HepG2 (cell line): ENCODE results near the gene FXN. TPM values are rescaled to one million over a fixed set of nuclear protein-coding genes. Genes with fewer than 3 reads are reported as not detected.
A peak's percentile ranks its signal among the peaks of the same experiment; 100 is the strongest.

Source experiments
- DZIP1 ChIP-seq: sonication (generic); formaldehyde crosslinking; IDR thresholded peaks from 2 replicates; pipeline ENCODE4 v1.5.0; 2020; ENCODE audit warnings: mild to moderate bottlenecking, missing genetic modification reagents
- HOXA3 ChIP-seq: sonication (generic); formaldehyde crosslinking; IDR thresholded peaks from 2 replicates; pipeline ENCODE4 v1.5.0; 2020; ENCODE audit warnings: missing genetic modification reagents
- NCOA5 ChIP-seq: sonication (generic); formaldehyde crosslinking; IDR thresholded peaks from 2 replicates; pipeline ENCODE4 v1.4.0; 2020; ENCODE audit warnings: missing genetic modification reagents
- PHF20 ChIP-seq: sonication (generic); formaldehyde crosslinking; IDR thresholded peaks from 2 replicates; pipeline ENCODE4 v1.5.0; 2020; ENCODE audit warnings: mild to moderate bottlenecking, missing genetic modification reagents
- PHF5A ChIP-seq: IDR thresholded peaks from one replicate; pipeline ENCODE4 v1.6.1; 2018; ENCODE audit warnings: low read depth, missing genetic modification reagents; ENCODE audit not compliant: unreplicated experiment
- RAD21 ChIP-seq: fragments of 450-650 bp; formaldehyde crosslinking; IDR thresholded peaks from 2 replicates; pipeline ENCODE4 v1.5.0; 2020; ENCODE audit warnings: mild to moderate bottlenecking
- TOE1 ChIP-seq: sonication (generic); formaldehyde crosslinking; IDR thresholded peaks from 2 replicates; pipeline ENCODE4 v1.4.0; 2020; ENCODE audit warnings: mild to moderate bottlenecking, missing genetic modification reagents
- ZBTB21 ChIP-seq: sonication (generic); formaldehyde crosslinking; IDR thresholded peaks from 2 replicates; pipeline ENCODE4 v1.4.0; 2020; ENCODE audit warnings: missing genetic modification reagents
- ZFAT ChIP-seq: sonication (generic); formaldehyde crosslinking; conservative IDR thresholded peaks from 2 replicates; pipeline ENCODE4 v1.8.1; 2023; ENCODE audit warnings: missing genetic modification reagents, inconsistent platforms
- ZNF124 ChIP-seq: sonication (generic); formaldehyde crosslinking; IDR thresholded peaks from 2 replicates; pipeline ENCODE4 v1.4.0; 2020; ENCODE audit warnings: missing genetic modification reagents
- ZNF142 ChIP-seq: sonication (generic); formaldehyde crosslinking; IDR thresholded peaks from 2 replicates; pipeline ENCODE4 v1.4.0; 2020; ENCODE audit warnings: missing genetic modification reagents
- ZNF3 ChIP-seq: IDR thresholded peaks from 2 replicates; pipeline ENCODE4 v1.7.0; 2017; ENCODE audit warnings: inconsistent platforms
- ZNF746 ChIP-seq: sonication (generic); formaldehyde crosslinking; IDR thresholded peaks from 2 replicates; pipeline ENCODE4 v1.8.0; 2022; ENCODE audit warnings: mild to moderate bottlenecking, missing genetic modification reagents
- polyA plus RNA-seq, 8 experiments: library from polyadenylated mRNA; depleted of rRNA in 3 of 8; stranded (reverse) in 7 of 8; unstranded in 1 of 8; fragments of >200 nt; fragmentation: Illumina TruSeq in 4 of 8; extraction: Trizol in 4 of 8; gene quantifications; 2 replicates each; pipeline versions ENCODE4 v1.2.1 to v1.2.3, GENCODE V29; 2011 to 2016; ENCODE audit warnings: low read depth in 4 of 8, missing spikeins in 1 of 8, mixed read lengths in 1 of 8; ENCODE audit not compliant: insufficient read depth in 1 of 8
- total RNA-seq, 5 experiments: library from RNA; depleted of rRNA; stranded (reverse); fragments of >200 nt; fragmentation: Illumina TruSeq; extraction: Trizol; gene quantifications; 2 replicates each; pipeline ENCODE4 v1.2.3, GENCODE V29; 2016; ENCODE audit warnings: low read depth in 1 of 5
- TF ChIP-seq, protein P1 (sequence below): sonication (generic); formaldehyde crosslinking; IDR thresholded peaks from 2 replicates; pipeline ENCODE4 v1.8.0; 2022; ENCODE audit warnings: mild to moderate bottlenecking, missing genetic modification reagents; ENCODE audit not compliant: insufficient replicate concordance
- TF ChIP-seq, protein P2 (sequence below): IDR thresholded peaks from 2 replicates; pipeline ENCODE4 v1.6.1; 2016; ENCODE audit warnings: mild to moderate bottlenecking
- TF ChIP-seq, protein P3 (sequence below): sonication (generic); formaldehyde crosslinking; IDR thresholded peaks from 2 replicates; pipeline ENCODE4 v1.8.1; 2023; ENCODE audit warnings: mild to moderate bottlenecking, moderate library complexity, missing genetic modification reagents

FXN gene
- total and polyA plus RNA-seq, 2 of the 13 experiments (the other 11 are each of a cell fraction or from before 2014, with no cell fraction given) = 24.1 to 26.0 TPM

DNA sequence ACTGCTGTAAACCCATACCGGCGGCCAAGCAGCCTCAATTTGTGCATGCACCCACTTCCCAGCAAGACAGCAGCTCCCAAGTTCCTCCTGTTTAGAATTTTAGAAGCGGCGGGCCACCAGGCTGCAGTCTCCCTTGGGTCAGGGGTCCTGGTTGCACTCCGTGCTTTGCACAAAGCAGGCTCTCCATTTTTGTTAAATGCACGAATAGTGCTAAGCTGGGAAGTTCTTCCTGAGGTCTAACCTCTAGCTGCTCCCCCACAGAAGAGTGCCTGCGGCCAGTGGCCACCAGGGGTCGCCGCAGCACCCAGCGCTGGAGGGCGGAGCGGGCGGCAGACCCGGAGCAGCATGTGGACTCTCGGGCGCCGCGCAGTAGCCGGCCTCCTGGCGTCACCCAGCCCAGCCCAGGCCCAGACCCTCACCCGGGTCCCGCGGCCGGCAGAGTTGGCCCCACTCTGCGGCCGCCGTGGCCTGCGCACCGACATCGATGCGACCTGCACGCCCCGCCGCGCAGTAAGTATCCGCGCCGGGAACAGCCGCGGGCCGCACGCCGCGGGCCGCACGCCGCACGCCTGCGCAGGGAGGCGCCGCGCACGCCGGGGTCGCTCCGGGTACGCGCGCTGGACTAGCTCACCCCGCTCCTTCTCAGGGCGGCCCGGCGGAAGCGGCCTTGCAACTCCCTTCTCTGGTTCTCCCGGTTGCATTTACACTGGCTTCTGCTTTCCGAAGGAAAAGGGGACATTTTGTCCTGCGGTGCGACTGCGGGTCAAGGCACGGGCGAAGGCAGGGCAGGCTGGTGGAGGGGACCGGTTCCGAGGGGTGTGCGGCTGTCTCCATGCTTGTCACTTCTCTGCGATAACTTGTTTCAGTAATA is at the start of gene FXN (continued):
- TF ChIP-seq, protein P1, sequence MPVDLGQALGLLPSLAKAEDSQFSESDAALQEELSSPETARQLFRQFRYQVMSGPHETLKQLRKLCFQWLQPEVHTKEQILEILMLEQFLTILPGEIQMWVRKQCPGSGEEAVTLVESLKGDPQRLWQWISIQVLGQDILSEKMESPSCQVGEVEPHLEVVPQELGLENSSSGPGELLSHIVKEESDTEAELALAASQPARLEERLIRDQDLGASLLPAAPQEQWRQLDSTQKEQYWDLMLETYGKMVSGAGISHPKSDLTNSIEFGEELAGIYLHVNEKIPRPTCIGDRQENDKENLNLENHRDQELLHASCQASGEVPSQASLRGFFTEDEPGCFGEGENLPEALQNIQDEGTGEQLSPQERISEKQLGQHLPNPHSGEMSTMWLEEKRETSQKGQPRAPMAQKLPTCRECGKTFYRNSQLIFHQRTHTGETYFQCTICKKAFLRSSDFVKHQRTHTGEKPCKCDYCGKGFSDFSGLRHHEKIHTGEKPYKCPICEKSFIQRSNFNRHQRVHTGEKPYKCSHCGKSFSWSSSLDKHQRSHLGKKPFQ (CRISPR knock-in tag) = peak; percentile 24
- TF ChIP-seq NCOA5 (CRISPR knock-in tag) (no peak), DZIP1 (CRISPR knock-in tag) (no peak; the same call in 1 of the 2 replicates), HOXA3 (CRISPR knock-in tag) (peak; percentile 78), ZNF124 (CRISPR knock-in tag) (0 out of 2 replicates have a peak, but pooled peaks have one; percentile 59), ZNF142 (CRISPR knock-in tag) (peak; percentile 83), ZNF746 (0 out of 2 replicates have a peak, but pooled peaks have one; percentile 33), PHF20 (no peak), TOE1 (CRISPR knock-in tag) (no peak), RAD21 (CRISPR knock-in tag) (peak; percentile 89), PHF5A (CRISPR knock-in tag) (peak; percentile 74), ZNF3 (CRISPR knock-in tag) (peak; percentile 60; the same call in 1 of the 2 replicates), ZBTB21 (CRISPR knock-in tag) (peak; percentile 56; the same call in 1 of the 2 replicates), ZFAT (CRISPR knock-in tag) (0 out of 2 replicates have a peak, but pooled peaks have one; percentile 7)
- TF ChIP-seq, protein P2, sequence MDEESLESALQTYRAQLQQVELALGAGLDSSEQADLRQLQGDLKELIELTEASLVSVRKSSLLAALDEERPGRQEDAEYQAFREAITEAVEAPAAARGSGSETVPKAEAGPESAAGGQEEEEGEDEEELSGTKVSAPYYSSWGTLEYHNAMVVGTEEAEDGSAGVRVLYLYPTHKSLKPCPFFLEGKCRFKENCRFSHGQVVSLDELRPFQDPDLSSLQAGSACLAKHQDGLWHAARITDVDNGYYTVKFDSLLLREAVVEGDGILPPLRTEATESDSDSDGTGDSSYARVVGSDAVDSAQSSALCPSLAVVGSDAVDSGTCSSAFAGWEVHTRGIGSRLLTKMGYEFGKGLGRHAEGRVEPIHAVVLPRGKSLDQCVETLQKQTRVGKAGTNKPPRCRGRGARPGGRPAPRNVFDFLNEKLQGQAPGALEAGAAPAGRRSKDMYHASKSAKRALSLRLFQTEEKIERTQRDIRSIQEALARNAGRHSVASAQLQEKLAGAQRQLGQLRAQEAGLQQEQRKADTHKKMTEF = peak; percentile 86; the same call in 1 of the 2 replicates
- TF ChIP-seq, protein P3, sequence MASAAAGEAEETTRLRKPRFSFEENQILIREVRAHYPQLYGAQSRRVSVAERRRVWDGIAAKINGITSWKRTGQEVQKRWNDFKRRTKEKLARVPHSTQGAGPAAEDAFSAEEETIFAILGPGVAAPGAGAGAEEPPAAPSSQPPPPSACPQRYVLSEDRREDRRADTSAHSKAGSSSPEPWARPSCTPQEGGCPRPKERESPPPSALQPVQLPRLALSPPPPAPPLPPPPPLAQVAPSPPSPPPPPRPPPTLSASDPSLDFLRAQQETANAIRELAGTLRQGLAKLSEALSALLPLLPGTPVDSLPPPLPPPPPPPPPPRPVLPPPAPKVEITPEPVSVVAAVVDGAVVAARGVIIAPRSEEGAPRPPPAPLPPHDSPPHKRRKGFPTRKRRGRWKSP (CRISPR knock-in tag) = peak; percentile 42; the same call in 1 of the 2 replicates
